Measurements from ENCODE around the gene HRAS.

- no peak for TF ChIP-seq POLR2A (IDR thresholded peaks at IDR 0.05)
- TF ChIP-seq, protein P1, sequence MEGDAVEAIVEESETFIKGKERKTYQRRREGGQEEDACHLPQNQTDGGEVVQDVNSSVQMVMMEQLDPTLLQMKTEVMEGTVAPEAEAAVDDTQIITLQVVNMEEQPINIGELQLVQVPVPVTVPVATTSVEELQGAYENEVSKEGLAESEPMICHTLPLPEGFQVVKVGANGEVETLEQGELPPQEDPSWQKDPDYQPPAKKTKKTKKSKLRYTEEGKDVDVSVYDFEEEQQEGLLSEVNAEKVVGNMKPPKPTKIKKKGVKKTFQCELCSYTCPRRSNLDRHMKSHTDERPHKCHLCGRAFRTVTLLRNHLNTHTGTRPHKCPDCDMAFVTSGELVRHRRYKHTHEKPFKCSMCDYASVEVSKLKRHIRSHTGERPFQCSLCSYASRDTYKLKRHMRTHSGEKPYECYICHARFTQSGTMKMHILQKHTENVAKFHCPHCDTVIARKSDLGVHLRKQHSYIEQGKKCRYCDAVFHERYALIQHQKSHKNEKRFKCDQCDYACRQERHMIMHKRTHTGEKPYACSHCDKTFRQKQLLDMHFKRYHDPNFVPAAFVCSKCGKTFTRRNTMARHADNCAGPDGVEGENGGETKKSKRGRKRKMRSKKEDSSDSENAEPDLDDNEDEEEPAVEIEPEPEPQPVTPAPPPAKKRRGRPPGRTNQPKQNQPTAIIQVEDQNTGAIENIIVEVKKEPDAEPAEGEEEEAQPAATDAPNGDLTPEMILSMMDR (IDR thresholded peaks at IDR 0.05): no peak
Measured at GRCh38 chr11:514606-515005, 20.8 kb downstream of the HRAS start.

All from body of pancreas (tissue), 4 donors.